ENCODE results near the gene ITM2B.
"Not testable (repeated sequence)": the region's sequence is repeated elsewhere in the genome, so short reads cannot be mapped to it uniquely, and the experiment has no call there.

The ITM2B gene

DNA sequence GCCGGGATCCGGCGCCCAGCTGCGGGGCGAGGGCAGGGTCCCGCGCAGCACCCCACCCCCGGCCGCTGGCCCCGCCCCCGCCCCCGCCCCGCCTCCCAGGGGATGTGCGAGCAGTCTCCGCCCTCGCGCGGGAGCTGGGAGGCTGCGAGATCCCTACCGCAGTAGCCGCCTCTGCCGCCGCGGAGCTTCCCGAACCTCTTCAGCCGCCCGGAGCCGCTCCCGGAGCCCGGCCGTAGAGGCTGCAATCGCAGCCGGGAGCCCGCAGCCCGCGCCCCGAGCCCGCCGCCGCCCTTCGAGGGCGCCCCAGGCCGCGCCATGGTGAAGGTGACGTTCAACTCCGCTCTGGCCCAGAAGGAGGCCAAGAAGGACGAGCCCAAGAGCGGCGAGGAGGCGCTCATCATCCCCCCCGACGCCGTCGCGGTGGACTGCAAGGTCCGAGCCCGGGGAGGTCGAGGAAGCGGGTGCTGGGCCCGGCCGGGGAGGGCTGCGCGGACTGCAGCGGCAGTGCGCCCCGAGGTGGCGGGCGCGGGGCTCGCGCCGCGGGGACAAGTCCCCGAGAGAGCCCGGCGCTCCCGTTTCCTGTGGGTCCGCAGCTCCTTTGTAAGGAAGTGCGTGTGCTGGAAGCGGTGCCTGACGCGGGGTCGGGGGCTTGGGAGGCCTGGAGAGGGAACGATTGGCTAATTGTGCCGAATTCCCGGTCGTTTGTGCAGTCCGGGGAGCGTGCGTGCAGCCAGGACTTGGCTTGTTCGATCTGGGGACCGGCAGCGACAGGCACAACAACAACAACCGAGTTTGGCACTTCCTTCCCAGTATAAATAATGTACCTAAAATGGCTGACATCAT lies at the start of gene ITM2B:
Gene ITM2B, plus strand, starts transcription at position 161 of the 843 bp plus-strand sequence. Its CDS starts 155 bp downstream, at position 316.
- DNase-seq (ENCODE audit: low spot score) = peak; percentile 87

DNA sequence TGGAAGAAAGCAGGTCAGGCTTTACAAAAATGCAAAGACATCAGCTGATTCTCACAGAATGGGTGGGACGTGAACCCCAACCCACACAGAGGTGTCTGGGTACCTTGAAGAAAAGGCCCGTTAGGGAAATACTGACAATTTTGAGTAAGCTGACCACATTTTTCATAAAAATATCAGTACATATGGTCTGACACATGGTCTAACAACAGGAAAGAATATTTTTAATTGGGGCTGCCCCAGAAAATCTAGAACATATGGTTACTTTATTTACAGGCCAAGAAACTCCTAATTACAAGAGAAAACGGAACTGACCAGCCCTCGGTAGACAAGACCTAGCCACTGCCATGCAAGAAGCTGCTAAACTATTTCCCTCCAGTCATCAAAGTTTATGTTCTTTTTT lies 48.7 kb upstream of the ITM2B start:
- DNase-seq (ENCODE audit: low spot score) = no peak

DNA sequence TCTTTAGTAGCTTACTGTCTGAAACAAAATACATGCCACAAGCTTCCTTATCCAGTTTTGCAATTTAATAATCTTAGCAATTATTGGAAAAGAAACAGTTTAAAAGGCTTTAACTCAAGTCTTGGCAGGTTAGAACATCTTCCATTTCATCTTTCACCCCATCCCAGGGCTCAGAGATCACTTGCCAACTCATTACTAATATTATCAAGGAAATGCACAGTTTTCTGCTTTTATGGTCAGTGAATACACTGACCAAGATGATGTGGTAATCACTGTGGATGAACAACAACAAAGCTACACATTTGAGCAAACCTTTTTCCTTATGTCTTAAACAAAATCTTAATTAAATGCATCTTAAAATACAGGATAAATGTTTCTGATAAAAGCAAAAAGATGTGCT lies 48.0 kb upstream of the ITM2B start:
- DNase-seq (ENCODE audit: low spot score) = no peak

DNA sequence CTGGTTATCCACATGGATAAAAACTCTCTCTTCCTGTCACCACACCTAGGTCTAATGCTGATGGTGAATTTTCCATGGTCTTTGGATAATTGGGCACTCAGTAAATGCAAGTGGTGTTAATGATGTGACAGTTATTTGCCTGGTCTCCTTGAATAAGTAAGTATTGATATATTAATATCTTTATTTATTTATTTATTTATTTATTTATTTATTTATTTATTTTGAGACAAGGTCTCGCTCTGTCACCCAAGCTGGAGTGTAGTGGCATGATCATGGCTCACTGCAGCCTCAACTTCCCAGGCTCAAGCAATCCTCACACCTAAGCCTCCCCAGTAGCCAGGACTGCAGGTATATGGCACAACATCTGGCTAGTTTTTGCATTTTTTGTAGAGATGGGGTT lies 46.3 kb upstream of the ITM2B start:
- no peak for DNase-seq (ENCODE audit: low spot score)

DNA sequence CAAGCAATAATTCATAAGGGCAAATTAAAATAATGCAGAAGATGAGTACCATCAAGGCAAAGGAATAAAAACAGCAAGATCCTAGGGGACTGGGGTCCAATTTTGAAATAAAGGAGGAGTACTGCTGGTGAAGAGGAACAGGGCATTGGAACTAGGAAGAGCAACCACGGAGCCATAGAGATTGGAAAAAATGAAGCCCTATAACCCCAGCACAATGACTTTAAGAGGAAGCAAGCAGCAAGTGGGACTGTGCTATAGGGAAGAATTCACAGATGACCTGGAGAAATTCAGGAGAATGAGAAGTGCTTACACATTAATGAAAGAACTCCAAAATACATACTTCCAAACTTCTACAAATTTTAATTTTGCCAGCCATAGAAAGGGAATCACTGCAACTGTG lies 44.9 kb upstream of the ITM2B start:
- no peak for DNase-seq (ENCODE audit: low spot score)

DNA sequence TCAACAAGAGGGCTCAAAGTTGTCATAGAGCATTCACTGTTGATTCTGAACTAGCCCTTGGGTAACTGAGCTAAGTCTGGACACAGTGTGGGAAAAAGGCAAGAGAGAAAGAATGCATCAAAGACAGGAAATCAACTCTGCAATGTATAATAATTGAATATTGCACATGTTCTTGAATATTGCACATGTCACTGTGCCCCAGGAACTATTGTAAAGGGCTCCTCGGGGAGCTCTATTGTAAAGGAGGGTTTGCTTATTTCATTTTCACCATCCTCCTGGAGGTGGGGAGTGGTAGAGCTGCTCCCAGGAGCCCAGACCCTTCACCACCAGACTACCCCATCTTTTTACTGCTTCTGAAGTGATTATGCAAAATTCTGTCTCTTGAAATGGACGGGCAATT lies 44.4 kb upstream of the ITM2B start:
- DNase-seq (ENCODE audit: low spot score) = no peak

DNA sequence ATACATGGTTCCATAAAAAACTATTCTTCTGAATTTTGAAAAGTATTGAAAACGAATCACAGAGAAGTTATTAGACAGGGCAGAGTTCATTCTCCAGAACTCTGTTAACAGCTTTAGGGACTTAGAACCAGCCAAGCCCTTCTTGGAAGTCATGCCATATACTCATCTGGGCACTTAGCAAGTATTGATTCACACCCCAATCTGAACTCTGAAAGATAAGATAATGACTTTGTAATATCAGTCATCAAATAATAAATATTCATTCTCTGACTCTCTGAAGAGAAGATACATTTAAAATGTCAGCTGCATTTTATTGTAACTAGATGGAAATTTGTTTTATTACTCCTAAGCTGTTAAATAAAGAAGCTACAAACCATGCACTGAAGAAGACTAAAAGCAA lies 43.8 kb upstream of the ITM2B start:
- DNase-seq (ENCODE audit: low spot score) = no peak

DNA sequence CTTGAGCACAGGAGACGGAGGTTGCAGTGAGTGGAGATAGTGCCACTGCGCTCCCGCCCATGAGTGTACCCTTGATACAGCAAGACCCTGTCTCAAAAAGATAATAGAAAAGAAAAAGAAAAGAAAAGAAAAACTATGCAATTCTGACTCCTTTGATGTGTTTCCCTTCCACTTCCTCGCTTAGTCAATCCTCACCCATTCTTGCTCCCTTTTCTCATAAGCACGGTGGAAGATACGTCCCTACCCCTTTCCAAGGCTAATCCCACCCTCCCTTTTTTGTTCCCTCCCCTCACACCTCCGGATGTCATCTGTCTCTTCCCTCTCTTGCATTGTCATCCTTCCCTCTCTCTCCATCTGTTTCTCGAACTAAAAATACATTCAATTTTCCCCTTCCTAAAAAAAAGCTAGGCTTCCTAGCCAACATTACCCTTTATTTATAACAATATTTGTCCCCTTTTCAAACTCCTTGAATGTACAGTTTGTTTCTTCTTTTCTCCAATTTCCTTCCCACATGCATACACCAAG lies 40.5 kb upstream of the ITM2B start:
- DNase-seq (ENCODE audit: low spot score) = no peak

DNA sequence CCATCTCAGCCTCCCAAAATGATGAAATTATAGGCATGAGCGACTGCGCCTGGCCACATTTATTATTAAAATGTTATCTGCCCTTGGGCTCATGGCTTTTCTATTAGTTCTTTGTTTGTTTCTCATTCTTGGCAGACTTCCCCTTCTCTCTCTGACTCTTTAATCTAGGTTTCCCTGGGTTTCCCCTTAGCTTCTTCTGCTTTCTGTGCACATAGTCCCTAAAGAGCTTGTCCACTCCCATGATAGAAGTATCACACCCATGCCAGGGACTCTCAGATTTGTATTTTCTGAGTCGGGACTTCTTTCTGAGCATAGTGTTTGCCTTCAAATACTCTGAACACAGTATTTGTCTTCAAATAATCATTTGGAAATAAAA lies 38.6 kb upstream of the ITM2B start:
- no peak for DNase-seq (ENCODE audit: low spot score)

DNA sequence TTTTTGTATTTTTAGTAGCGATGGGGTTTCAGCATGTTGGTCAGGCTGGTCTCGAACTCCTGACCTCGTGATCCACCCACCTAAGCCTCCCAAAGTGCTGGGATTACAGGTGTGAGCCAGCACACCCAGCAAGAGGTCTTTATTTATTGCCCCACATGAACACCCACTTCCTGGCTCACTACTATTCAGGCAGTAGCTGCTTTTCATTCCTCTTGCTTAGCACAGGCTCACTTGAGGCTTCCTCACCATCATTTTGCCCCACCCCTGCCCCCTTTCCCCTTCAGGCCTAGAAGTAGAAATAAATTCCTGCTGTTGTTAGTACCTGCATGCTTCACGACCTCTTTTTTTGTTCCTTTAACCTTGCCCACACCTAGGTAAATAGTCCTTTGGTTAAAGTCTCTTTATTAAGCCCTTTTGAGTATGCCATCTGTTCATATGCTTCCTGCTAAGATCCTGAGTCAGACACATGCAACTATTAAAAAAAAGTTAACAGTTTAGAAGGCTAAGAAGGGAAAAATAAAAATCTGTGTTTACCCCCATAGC lies 33.5 kb upstream of the ITM2B start:
- no peak for DNase-seq (ENCODE audit: low spot score)

DNA sequence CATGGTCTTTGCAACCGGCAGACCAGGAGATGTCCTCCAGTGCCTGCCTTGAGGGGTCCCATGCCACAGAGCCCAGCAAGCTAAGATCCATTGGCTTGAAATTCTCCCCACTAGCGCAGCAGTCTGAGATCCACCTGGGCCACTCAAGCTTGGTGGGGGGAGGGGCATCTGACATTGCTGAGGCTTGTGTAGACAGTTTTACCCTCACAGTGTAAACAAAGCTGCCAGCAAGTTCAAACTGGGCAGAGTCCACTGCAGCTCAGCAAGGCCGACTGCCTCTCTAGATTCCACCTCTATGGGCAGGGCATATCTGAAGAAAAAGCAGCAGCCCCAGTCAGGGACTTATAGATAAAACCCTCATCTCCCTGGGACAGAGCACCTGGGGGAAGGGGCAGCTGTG lies 32.0 kb upstream of the ITM2B start:
- no peak for DNase-seq (ENCODE audit: low spot score)

DNA sequence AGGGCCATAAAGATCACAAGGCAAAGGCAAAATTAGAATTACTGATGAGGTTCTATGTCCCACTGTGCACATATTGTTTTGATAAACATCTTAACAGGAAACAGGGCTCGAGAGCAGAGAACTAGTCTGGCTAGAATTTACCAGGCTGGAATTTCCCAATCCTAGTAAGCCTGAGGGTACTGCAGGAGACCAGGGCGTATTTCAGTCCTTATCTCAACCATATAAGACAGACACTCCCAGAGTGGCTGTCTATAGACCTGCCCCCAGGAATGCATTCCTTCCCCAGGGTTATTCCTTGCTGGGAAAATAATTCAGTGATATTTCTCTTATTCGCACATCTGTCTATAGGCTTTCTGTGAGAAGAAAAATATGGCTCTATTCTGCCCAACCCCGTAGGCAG lies 25.8 kb upstream of the ITM2B start:
- DNase-seq (ENCODE audit: low spot score) = not testable (repeated sequence)

DNA sequence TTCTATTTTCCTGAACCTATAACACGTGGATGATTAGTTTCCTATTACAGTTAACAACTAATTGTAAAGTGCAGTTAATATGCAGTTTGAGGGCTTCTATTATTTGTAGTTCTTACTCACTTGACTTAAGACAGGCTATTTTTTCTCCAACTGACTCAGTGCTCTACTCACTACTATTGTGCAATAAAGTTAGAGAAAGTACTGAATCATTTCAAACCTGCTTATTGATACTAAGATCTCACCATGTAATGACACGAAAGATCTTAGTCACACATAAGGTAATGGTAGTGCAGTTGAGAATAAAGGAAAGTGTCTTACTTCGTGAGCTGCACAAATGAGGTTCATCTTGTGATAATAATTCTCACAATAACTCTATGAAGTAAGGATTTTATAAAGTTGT lies 22.8 kb upstream of the ITM2B start:
- no peak for DNase-seq (ENCODE audit: low spot score)

DNA sequence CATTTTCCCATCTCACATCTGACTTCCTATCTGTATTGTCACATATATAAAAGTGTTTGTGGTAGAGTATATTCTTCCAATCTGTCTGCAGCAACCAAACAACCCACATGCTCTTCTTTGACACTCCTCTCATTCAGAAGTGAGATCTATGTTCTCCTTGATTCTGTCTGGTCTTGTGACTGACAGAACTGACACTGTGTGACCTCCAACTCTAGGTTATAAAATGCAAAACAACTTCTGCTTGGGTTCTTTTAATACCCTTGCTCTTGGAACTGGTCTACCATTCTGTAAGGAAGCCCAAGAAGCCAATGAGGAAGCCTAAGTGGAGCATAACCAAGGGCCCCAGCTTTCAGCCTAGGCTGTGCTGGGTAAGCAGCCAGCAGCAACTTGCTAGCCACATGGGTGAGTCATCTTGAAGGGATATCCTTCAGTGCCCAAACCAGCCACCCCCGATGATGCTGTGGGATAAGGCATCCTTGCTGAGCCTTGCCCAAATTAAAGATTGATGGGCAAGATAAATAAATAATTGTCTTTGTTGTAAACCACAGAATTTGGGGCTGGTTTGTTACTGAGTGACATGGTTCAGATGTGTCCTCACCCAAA lies 18.4 kb upstream of the ITM2B start:
- DNase-seq (ENCODE audit: low spot score) = no peak

DNA sequence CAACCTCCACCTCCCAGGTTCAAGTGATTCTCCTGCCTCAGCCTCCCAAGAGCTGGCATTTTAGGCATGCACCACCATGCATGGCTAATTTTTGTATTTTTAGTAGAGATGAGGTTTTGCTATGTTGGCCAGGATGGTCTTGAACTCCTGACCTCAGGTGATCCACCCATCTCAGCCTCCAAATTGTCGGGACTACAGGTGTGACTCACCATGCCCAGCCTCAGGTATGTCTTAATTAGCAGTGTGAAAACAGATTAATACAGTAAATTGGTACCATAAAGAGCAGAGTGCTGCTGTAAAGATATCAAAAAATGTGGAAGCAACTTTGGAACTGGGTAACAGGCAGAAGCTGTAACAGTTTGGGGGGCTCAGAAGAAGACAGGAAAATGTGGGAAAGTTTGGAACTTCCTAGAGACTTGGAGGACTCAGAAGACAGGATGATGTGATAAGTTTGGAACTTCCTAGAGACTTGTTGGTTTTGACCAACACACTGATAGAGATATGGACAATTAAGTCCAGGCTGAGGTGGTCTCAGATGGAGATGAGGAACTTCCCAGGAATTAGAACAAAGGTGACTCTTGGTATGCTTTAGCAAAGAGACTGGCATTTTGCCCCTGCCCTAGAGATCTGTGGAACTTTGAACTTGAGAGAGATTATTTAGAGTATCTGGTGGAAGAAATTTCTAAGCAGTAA lies 17.3 kb upstream of the ITM2B start:
- not testable (repeated sequence) for DNase-seq (ENCODE audit: low spot score)

DNA sequence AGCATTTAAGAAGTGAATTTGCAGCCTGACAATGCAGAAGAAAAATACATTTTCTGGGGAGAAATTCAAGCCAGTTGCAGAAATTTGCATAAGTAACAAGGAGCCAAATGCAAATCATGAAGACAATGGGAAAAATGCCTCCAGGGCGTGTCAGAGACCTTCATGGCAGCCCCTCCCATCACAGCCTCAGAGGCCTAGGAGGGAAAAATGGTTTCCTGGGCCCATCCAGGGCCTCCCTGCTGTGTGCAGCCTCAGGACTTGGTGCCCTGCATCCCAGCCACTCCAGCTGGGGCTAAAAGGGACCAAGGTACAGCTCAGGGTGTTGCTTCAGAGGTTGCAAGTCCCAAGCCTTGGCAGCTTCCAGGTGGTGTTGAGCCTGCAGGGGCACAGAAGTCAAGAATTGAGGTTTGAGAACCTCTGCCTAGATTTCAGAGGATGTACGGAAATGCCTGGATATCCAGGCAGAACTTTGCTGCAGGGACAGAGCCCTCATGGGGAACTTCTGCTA lies 16.7 kb upstream of the ITM2B start:
- DNase-seq (ENCODE audit: low spot score) = no peak

DNA sequence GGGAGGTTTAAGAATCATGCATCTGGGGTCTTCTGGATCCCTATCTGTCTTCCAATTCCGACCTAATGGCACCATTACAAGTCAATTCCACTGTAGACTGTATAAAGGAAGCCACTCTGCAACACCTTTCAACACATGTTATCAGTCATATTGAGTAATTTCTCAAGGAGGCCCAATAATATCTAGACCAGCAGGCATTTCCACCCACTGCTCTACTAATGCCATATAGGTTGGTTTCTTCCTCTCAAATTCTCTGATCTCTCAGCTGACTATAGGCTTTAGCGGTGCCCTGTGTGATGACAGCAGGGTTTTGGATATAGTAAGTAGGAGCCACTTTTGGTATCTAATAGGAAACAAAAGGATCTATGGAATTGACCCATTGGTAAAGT lies 12.4 kb upstream of the ITM2B start:
- DNase-seq (ENCODE audit: low spot score) = no peak

DNA sequence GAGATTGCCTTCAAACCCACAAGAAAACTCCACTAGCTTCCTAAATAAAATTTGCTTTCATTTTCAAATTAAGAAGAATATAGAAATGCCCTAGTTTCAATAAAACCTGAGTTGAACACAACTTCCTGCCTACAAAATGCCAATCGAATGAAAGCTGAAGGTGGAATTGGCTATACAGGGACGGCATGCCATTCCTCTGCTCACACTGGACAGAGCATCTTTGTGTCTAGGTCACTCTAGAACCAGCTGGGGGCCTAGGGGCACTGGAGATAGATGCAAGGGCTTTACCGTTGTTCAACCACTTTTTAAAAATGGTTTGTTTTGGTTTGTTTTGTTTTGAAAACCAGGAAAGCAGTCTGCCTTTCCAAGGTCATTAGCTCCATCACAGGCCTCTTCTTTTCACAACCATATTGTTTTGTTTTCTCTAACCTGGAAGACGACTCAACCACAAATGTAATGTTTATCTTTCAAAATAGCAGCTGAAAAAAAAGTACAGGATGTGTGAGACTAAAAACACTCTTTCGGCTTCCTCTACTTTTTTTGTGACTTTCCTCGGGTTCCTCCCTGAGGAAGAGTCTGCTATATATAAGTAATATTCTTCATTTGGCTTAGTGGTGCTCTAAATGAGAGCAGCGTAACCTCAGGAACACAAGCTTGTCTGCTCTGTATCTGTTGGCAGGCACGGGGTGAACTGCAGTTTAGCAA lies 11.9 kb upstream of the ITM2B start:
- DNase-seq (ENCODE audit: low spot score) = no peak

DNA sequence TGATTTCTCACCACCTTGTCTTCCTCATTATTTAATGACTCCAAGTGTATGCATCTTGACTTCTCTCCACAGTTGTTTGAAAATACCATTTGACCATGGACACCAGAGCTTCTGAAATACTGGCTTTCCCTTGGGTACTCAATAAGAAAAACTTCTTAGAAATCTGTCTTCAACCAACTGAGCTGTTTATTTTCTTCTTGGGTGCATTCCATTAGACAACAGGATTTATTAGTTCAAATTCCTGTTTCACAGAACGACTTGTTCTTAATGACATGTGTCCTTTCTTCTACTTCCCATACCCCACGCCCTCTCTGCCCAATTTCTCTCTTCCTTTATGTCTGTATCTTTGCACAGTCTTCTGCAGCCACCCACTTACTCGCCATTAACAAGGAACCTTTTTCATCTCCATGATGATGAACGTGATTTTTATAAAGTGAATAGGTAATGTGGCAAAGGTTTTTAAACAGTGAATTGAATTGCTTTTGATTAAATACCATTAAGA lies 11.3 kb upstream of the ITM2B start:
- DNase-seq (ENCODE audit: low spot score) = no peak

DNA sequence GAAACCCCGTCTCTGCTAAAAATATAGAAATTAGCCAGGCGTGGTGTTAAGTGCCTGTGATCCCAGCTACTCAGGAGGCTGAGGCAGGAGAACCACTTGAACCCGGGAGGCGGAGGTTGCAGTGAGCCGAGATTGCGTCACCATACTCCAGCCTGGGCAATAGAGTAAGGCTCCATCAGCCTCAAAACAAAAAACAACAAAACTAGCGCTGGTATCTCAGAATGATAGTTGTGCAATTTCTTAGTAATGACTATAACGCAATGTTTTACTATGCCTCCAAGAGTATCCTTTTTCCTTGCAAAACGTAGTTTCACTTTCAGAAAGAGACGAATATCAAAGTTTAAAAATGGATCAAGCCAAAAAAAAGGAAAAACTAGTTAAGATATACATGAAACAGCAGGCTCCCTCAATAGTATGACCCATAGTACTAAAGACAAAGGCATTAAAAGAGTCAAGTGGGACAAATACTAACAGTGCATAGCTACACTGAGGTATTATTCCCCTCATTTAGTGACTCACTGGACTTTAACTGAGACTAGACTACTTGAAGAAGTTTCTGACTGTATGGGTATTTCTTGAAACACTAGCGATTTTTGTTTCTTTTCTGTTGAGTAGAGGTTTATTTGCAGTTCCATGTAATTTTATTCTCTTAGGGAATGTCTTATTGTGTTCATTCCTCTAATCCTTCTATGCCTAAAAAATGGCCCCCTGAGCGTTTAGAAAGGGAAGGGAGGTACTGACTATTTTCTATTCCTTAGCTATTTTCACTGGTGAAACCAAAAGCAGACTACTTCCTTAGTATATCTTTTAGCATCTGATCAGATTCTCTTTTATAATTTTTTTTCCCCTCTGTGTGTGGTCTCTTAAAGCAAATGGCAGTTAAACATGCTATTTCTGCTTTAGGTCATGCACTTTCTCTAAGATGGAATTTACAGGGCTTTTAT lies 10.4 kb upstream of the ITM2B start:
- DNase-seq (ENCODE audit: low spot score) = no peak

DNA sequence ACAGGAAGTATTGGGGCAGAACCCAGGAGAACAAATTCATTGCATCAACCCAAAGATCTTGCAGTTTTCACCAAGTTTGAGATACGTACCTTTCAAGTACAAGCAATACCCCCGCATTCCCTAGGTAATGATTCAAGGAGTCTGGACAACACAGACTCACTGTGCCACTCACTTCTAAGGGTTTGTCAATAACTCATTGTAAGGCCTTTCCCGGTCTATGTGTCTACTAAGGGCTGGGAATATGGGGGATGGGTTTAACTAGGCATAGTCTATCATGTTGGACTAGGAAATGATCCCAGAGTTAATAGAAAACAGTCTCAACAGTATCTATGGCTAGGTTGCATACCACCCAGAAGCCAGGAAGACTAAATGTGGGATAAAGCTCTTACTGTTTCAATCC lies 8.3 kb upstream of the ITM2B start:
- no peak for DNase-seq (ENCODE audit: low spot score)

Data from left forelimb (tissue), 1 donor.